ENCODE measurements around the gene SYK.
"Not testable (repeated sequence)": the region's sequence is repeated elsewhere in the genome, so short reads cannot be mapped to it uniquely, and the experiment has no call there.

The SYK gene

DNA sequence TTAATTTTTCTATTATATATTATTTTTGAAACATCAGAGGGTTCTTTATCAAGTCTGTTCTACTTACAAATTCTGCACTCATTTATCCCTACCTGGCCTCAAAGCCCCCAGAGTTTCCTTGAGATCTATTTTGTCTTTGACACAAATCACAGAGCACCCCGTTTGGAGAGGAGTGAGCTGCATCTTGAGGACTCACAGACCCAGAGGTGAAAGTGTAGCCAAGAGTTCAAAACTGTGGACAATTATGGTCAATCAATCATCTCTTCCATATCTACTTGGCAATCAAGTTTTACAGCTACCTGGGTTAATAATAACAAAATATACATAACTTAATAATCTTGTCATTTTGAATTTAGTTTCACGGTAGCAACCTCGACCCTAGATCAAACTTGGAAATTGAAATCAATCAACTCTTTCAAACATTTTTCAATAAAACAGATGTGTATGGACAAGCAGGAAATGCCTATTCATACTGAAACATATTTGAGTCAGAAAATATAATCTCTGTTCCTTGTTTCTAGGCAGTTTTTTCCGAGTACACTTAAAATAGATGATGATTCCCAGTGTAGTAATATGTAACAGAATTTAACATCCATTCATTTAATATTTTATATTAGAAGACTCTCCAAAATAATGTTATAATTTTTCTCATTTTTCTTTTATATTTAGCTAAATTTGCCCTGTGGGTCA is 13.7 kb upstream of the SYK start:
- Mint-ChIP-seq H3K4me1 (ENCODE audit: low read depth) (no peaks in the 10 kb centered on the region), H3K27ac (no peak overlapping the region), H3K36me3 (ENCODE audit: low read depth) (no peaks in the 10 kb centered on the region), H3K27me3 (peaks cover 12% of the 10 kb centered on the region), H3K9me3 (peaks cover 3% of the 10 kb centered on the region), H3K4me3 (no peak overlapping the region)

DNA sequence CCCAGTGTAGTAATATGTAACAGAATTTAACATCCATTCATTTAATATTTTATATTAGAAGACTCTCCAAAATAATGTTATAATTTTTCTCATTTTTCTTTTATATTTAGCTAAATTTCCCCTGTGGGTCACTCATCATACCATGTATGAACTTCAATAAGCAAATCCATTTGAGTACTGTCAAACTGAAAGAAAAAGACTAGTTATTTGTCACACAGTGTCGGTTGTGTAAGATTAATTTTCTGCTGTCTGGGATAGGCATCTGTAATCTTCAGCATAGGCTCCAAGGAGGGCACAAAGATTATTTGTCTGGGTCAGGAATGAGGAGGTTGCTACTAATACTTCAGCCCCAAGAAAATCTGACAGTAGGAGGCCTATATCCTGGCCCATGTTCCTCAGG is 13.1 kb upstream of the SYK start:
- not testable (repeated sequence) for H3K4me3 Mint-ChIP-seq; H3K27ac Mint-ChIP-seq; H3K4me1 Mint-ChIP-seq (ENCODE audit: low read depth); H3K36me3 Mint-ChIP-seq (ENCODE audit: low read depth); H3K9me3 Mint-ChIP-seq
- peaks cover 12% of the 10 kb centered on the region for H3K27me3 Mint-ChIP-seq

DNA sequence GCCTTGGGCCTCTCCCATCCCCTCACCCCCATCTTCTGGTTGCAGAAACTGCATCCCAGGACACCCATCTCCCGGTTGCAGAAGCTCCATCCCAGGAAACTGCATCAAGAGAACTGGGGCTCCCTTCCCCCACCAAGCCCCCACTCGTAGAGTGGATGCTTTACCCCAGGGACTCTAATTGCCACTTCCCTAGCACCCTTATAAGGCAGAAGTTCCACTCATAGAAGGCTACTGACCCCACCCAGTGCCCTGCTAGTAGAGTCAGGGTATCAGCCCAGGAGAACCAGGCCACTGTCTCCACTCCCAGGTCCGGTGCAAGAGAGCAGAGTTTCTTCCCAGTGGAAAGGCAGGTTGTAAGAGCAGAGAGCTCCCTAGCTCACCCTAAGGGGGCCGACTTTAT is 12.2 kb upstream of the SYK start:
- Mint-ChIP-seq H3K4me3 (no peak overlapping the region), H3K36me3 (ENCODE audit: low read depth) (no peaks in the 10 kb centered on the region), H3K27ac (no peak overlapping the region), H3K27me3 (peaks cover 12% of the 10 kb centered on the region), H3K4me1 (ENCODE audit: low read depth) (peaks cover 13% of the 10 kb centered on the region), H3K9me3 (peaks cover 3% of the 10 kb centered on the region)

DNA sequence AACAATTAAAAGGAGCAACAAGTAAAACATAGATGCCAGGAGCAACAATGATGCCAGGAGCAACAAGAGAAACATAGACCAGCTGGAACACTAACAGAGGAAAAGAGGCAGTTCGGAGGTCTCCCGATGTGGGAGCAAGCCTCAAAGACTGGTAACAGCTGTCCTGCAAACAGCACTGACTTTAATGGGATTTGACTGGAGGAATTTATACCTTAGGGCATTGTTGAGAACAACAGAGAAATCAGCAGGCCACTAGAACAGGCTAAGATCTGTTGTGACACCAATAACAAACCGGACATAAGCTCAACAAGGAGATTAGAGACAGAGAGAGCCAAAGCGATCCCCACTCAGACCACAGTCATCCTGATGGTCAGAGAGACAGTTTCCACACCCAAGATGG is 11.8 kb upstream of the SYK start:
- Mint-ChIP-seq H3K27me3 (peaks cover 12% of the 10 kb centered on the region), H3K27ac (no peak overlapping the region)

DNA sequence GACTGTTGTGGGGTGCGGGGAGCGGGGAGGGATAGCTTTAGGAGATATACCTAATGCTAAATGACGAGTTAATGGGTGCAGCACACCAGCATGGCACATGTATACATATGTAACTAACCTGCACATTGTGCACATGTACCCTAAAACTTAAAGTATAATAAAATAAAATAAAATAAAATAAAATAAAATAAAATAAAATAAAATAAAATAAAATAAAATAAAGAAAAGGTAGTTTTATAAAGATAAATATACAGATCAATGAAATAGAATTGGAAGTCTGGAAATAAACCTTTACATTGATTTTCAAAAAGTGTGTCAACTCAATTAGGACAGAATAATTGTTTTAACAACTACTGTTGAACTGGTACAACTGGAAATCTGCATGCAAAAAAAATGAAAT is 8.6 kb upstream of the SYK start:
- Mint-ChIP-seq H3K4me1 (ENCODE audit: low read depth) (peaks cover 18% of the 10 kb centered on the region), H3K27me3 (peaks cover 25% of the 10 kb centered on the region)
- not testable (repeated sequence) for H3K4me3 Mint-ChIP-seq; H3K36me3 Mint-ChIP-seq (ENCODE audit: low read depth); H3K27ac Mint-ChIP-seq; H3K9me3 Mint-ChIP-seq

More for the DNA sequence above, 11.8 kb upstream of the SYK start:
- Mint-ChIP-seq H3K4me3 (no peak overlapping the region), H3K9me3 (peaks cover 3% of the 10 kb centered on the region), H3K36me3 (ENCODE audit: low read depth) (no peaks in the 10 kb centered on the region), H3K4me1 (ENCODE audit: low read depth) (peaks cover 13% of the 10 kb centered on the region)

DNA sequence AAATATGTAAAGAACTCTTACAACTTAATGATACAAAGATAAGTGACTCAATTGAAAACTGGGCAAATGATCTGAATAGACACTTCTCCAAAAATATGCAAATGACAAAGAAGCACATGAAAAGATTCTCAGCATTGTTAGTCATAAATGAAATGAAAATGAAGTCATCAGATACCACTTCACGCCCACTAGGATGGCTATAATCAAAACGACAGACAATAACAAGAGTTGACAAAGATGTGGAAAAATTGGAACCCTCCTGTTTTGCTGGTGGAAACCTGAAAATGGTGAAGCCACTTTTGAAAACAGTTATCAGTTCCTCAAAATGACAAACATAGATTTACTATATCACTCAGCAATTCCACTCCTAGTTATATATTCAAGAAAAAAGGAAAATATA is 7.9 kb upstream of the SYK start:
- Mint-ChIP-seq H3K9me3 (peaks cover 3% of the 10 kb centered on the region), H3K36me3 (ENCODE audit: low read depth) (no peaks in the 10 kb centered on the region), H3K4me3 (no peak overlapping the region), H3K27me3 (peaks cover 28% of the 10 kb centered on the region), H3K4me1 (ENCODE audit: low read depth) (peaks cover 18% of the 10 kb centered on the region), H3K27ac (no peak overlapping the region)

DNA sequence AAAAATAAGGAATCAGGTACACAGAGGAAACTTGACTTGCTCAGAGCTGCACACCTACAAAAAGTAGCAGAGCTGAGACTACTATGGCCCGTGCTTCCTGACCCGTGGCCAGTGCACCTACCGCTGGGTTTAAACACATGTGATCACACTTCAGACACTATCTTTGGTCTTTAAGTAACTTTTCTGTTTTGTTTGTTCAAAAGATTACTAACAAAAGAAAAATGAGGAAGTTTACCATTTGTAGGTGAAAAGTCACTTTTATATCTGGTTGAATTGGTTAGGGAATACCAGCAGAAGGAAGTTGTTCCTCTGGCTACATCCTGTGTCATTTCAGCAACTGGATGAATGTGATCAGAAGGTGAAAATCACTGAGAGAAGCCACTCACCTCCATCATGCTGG is 6.5 kb upstream of the SYK start:
- Mint-ChIP-seq H3K9me3 (peaks cover 3% of the 10 kb centered on the region), H3K4me3 (no peak overlapping the region), H3K27me3 (peaks cover 38% of the 10 kb centered on the region), H3K36me3 (ENCODE audit: low read depth) (no peaks in the 10 kb centered on the region), H3K4me1 (ENCODE audit: low read depth) (peaks cover 18% of the 10 kb centered on the region), H3K27ac (no peak overlapping the region)

DNA sequence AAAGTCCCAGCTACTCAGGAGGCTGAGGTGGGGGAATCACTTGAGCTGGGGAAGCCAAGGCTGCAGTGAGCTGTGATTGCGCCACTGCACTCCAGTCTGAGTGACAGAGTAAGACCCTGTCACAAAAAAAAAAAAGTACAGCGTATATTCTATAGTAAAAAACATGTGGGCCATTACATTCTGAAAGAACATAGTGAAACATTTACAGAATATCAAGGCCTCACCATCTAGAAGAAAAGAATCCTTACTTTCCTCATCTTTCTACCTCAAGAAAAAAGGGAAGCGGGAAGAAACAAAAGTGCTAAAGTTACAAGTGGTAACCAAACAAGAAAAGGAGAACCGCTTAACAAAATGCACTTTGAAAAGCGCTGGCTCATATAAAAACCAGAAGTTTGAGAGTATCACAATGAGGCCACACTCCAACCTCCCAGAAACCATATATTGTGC is 5.7 kb upstream of the SYK start:
- Mint-ChIP-seq H3K9me3 (peaks cover 3% of the 10 kb centered on the region), H3K4me3 (no peak overlapping the region), H3K4me1 (ENCODE audit: low read depth) (peaks cover 22% of the 10 kb centered on the region), H3K36me3 (ENCODE audit: low read depth) (no peaks in the 10 kb centered on the region), H3K27ac (no peak overlapping the region), H3K27me3 (peaks cover 46% of the 10 kb centered on the region)

DNA sequence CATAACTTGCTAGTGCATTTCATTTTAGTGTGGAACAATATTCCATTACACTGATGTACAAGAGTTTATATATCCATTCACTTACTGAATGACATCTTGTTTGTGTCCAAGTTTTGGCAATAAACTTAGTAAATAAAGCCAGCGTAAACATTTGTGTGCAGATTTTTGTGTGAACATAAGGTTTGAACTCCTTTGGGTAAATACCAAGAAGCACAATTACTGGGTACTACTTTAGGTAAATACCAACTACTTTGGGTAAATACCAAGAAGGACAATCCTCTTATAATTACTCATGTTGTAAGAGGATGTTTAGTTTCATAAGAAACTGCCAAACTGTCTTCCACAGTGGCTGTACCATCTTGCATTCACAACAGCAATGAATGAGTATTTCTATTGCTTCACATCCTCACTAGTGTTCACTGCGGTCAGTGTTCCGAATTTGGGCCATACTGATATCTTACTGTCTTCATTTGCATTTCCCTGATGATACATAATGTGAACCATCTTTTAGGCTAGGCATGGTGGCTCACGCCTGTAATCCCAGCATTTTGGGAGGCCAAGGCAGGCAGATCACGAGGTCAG is 2.3 kb upstream of the SYK start:
- H3K9me3 Mint-ChIP-seq = no peaks in the 10 kb centered on the region
- H3K27ac Mint-ChIP-seq = no peak overlapping the region
- peaks cover 19% of the 10 kb centered on the region for H3K4me1 Mint-ChIP-seq (ENCODE audit: low read depth)

DNA sequence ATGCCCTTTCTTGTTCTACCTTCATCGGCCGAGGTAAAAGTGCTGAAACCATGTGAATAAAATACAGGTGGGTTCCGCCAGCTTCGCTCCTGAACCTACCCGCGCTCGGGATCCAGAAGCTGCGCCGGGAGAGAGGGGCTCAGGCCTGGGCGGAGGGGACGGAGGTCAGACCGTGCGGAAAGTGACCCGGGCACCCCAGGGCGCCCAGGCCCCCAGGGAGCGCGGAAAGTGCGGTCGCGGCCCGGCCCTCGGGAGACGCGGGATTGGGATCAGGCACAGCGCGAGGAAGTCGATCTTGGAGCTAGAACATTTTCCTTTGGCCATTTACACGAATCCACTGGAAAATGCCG is 329 bp downstream of the SYK start:
- H3K9me3 Mint-ChIP-seq = no peaks in the 10 kb centered on the region
- H3K4me3 Mint-ChIP-seq = peak overlapping the region; percentile 77
- H3K27me3 Mint-ChIP-seq = peaks cover 71% of the 10 kb centered on the region
- H3K4me1 Mint-ChIP-seq (ENCODE audit: low read depth) = peaks cover 17% of the 10 kb centered on the region
- no peaks in the 10 kb centered on the region for H3K36me3 Mint-ChIP-seq (ENCODE audit: low read depth)
- H3K27ac Mint-ChIP-seq = peak overlapping the region; percentile 73

More for the DNA sequence above, 2.3 kb upstream of the SYK start:
- peaks cover 71% of the 10 kb centered on the region for H3K27me3 Mint-ChIP-seq
- no peaks in the 10 kb centered on the region for H3K36me3 Mint-ChIP-seq (ENCODE audit: low read depth)
- no peak overlapping the region for H3K4me3 Mint-ChIP-seq

DNA sequence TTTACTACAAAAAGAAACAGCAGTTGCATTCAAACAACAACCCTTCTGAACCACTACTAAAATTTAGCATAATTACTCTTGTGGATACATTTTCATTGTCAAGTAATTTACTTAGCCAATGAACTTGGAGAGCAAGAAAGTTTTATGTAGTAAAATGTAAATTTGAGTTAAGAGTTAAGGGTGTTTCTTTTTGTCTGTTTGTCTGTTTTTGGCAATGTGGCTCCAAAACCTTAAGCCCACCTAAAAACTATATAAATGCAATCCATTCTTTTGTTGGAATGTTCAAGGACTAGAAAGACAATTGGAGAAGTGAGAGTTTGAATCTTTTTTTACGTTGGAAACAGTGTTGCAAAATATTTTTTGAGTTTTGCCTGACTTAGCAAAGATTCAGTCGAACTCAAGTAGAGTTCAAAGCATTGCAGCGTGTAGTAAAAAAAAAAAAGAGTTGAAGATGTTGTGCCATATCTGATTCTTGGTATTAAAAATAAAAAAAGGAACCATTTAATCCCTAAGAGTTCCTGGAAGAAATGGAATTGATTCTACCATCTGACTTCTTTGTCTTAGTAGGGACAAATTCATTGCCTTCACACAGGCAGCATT is 867 bp downstream of the SYK start:
- peaks cover 67% of the 10 kb centered on the region for H3K27me3 Mint-ChIP-seq
- H3K4me1 Mint-ChIP-seq (ENCODE audit: low read depth) = peaks cover 17% of the 10 kb centered on the region
- peak overlapping the region; percentile 77 for H3K4me3 Mint-ChIP-seq
- no peaks in the 10 kb centered on the region for H3K9me3 Mint-ChIP-seq
- peak overlapping the region; percentile 73 for H3K27ac Mint-ChIP-seq
- no peaks in the 10 kb centered on the region for H3K36me3 Mint-ChIP-seq (ENCODE audit: low read depth)

DNA sequence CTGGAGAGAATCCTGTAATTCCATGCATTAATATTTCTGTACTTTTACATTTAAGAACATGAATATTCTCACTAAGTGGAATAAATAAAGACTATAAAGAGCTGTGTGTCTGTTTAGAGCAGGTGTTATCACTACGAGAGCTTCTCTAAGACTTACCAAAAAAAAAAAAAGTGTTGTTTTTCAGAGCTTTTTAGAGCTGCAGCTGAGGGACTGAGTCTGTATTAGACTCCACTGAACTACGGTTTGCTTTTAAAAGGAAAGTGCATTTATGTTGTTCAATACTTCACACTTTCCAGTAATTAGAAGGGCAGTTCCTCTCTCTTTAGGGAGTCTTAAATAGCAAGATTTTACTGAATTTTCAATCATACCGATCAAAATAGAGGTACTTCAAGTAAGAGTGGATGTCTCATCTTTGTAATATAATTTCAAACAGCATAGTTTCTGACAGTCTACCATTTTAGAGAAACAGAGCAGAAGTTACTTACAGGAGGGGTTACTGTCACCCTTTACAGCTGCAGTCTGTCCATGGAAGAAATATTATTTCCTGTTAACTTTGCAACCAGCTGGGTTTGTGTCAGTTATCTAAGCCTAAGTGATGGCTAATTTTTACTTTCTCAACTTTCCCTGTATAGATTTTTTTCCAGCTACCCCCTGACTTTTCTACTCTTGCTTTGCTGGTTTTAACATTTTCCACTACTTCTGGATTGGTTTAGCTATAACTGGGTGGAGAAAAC is 2.4 kb downstream of the SYK start:
- H3K4me3 Mint-ChIP-seq = peak overlapping the region; percentile 43
- peaks cover 28% of the 10 kb centered on the region for H3K4me1 Mint-ChIP-seq (ENCODE audit: low read depth)
- H3K27me3 Mint-ChIP-seq = peaks cover 71% of the 10 kb centered on the region
- H3K36me3 Mint-ChIP-seq (ENCODE audit: low read depth) = no peaks in the 10 kb centered on the region
- no peak overlapping the region for H3K27ac Mint-ChIP-seq
- no peaks in the 10 kb centered on the region for H3K9me3 Mint-ChIP-seq

DNA sequence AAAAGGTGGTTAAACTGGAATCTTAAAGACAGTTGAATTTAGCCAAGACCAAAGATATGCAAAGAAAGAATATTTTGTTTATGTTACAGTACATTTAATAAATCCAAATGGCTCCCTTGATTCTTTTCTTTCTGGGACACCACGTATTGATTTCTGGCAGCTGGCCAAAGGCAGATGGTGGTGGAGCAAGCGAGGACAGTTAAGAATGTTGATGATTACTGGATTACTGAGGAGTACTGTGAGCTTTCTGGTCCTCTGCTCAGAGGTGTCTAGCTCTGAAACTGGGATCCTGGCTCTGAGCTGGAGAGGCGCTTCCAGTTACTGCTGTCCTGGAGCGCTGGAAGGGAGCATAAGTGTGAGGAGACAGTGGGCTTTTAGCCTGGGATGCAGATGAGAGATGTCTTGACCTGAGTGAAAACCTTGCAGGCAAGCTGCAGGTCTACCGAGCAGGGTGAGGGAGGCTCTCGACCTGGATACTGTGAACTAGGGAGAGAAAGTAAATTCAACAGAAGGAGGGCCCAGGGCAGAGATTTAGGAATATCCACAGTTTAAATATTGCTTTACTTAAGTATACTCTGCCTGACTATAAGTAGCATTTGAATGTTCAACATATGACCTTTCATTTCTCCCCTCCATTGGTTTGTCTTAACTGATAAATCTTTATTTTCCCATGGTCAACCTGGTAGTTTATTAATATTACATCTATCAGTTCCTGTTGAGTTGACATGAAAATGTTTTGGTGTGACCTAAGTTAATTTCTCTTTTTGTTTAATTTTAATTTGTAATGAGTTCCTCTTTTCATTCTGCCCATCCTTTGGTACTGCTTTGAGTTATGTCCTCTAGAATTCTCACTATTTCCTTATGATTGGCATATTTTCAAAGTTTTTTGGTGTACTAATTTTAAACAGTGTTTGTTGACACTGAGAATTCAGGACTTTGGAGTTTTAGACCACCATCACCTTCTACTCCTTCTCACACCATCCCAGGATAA is 3.7 kb downstream of the SYK start:
- no peaks in the 10 kb centered on the region for H3K36me3 Mint-ChIP-seq (ENCODE audit: low read depth)
- H3K27me3 Mint-ChIP-seq = peaks cover 63% of the 10 kb centered on the region
- H3K9me3 Mint-ChIP-seq = no peaks in the 10 kb centered on the region
- no peak overlapping the region for H3K4me3 Mint-ChIP-seq
- peaks cover 33% of the 10 kb centered on the region for H3K4me1 Mint-ChIP-seq (ENCODE audit: low read depth)
- H3K27ac Mint-ChIP-seq = no peak overlapping the region

DNA sequence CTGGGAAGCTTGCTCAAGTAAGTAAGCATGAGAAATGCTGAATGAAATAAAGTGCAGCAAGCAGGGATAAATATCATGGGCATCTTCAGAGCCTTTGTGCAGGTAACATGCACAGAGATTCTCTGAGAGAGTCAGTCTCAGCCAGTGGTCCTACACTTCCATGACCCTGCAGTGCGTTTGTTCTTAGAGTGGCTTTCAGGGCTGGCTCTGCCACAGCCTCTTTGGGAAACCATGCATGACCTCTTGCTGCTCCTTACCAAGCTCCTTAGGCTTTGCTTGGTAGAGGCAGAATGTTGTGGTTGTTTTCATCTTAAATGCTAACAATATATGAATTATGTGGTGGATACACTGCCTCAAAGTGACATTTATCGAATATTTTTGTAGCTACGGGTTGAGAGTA is 5.4 kb downstream of the SYK start:
- Mint-ChIP-seq H3K36me3 (ENCODE audit: low read depth) (no peaks in the 10 kb centered on the region), H3K4me3 (no peak overlapping the region), H3K27me3 (peaks cover 52% of the 10 kb centered on the region), H3K9me3 (no peaks in the 10 kb centered on the region), H3K27ac (no peak overlapping the region), H3K4me1 (ENCODE audit: low read depth) (peaks cover 34% of the 10 kb centered on the region)

All from stimulated activated naive CD8-positive, alpha-beta T cell treated with anti-CD3 and anti-CD28 coated beads, Interleukin-15, Interleukin-2, amounts not matched to agents 100 ng/mL and 50 ng/mL, for 24 hours (primary cell).